WTC11 (cell line): ENCODE results near the gene FGFR1OP2. TPM values are rescaled to one million over a fixed set of nuclear protein-coding genes. Genes with fewer than 3 reads are reported as not detected.
A peak's percentile ranks its signal among the peaks of the same experiment; 100 is the strongest.

Source experiments
- ATAC-seq: fragments of 200-7000 bp; cut with Tn5 transposase; 2 replicates; pipeline ENCODE4 v1.10.0; 2021; ENCODE audit warnings: mild to moderate bottlenecking, moderate library complexity
- CTCF ChIA-PET: fragments of 300-600 bp; sonication (Branson Sonifier 250); formaldehyde crosslinking; loops from one replicate; lab custom pipeline; 2021; ENCODE audit warnings: antibody characterized with exemption; lab: Charles Lee
- POLR2A ChIA-PET: fragments of 350-600 bp; sonication (Branson Sonifier 250); formaldehyde crosslinking; loops from one replicate; lab custom pipeline; 2021; ENCODE audit warnings: antibody characterized with exemption; lab: Charles Lee
- DNase-seq: peaks from one replicate; pipeline ENCODE4 v3.0.0; 2021; ENCODE audit warnings: low spot score
- H3K27ac Mint-ChIP-seq: 2 replicates; pipeline ENCODE4 v1.8.0; 2021; ENCODE audit warnings: mixed read lengths
- H3K27me3 Mint-ChIP-seq: 2 replicates; pipeline ENCODE4 v1.8.0; 2021; ENCODE audit warnings: low read depth, mild to moderate bottlenecking, moderate library complexity, mixed read lengths
- H3K36me3 Mint-ChIP-seq: 2 replicates; pipeline ENCODE4 v1.8.0; 2021; ENCODE audit warnings: mixed read lengths
- H3K4me1 Mint-ChIP-seq: 2 replicates; pipeline ENCODE4 v1.8.0; 2022; ENCODE audit warnings: mixed read lengths
- H3K4me3 Mint-ChIP-seq: 2 replicates; pipeline ENCODE4 v1.8.0; 2021; ENCODE audit warnings: mild to moderate bottlenecking, moderate library complexity, mixed read lengths
- H3K9me3 Mint-ChIP-seq: 2 replicates; pipeline ENCODE4 v1.8.0; 2021; ENCODE audit warnings: mixed read lengths
- AR ChIP-seq: fragments of 250-450 bp; sonication (Bioruptor Pico); IDR thresholded peaks from 2 replicates; pipeline ENCODE4 v1.9.0; 2021; ENCODE audit warnings: mild to moderate bottlenecking
- ETV6 ChIP-seq: sonication (generic); formaldehyde crosslinking; IDR thresholded peaks from 2 replicates; pipeline ENCODE4 v1.8.1; 2022; ENCODE audit warnings: mild to moderate bottlenecking, missing genetic modification reagents
- FOXJ3 ChIP-seq: sonication (generic); formaldehyde crosslinking; IDR thresholded peaks from 2 replicates; pipeline ENCODE4 v1.9.0; 2021; ENCODE audit warnings: missing genetic modification reagents, mild to moderate bottlenecking, borderline replicate concordance
- FOXP1 ChIP-seq: sonication (generic); formaldehyde crosslinking; IDR thresholded peaks from 2 replicates; pipeline ENCODE4 v1.8.0; 2022; ENCODE audit warnings: missing genetic modification reagents, mild to moderate bottlenecking, moderate library complexity, borderline replicate concordance
- OVOL2 ChIP-seq: fragments of 250-450 bp; sonication (Bioruptor Pico); IDR thresholded peaks from 2 replicates; pipeline ENCODE4 v1.9.0; 2021; ENCODE audit warnings: mild to moderate bottlenecking, borderline replicate concordance
- RELA ChIP-seq: sonication (generic); formaldehyde crosslinking; IDR thresholded peaks from 2 replicates; pipeline ENCODE4 v1.8.1; 2022; ENCODE audit warnings: missing genetic modification reagents, mild to moderate bottlenecking, borderline replicate concordance
- RORB ChIP-seq: fragments of 250-450 bp; sonication (Bioruptor Pico); IDR thresholded peaks from 2 replicates; pipeline ENCODE4 v1.9.0; 2021; ENCODE audit warnings: mild to moderate bottlenecking
- TP53 ChIP-seq: sonication (generic); formaldehyde crosslinking; IDR thresholded peaks from 2 replicates; pipeline ENCODE4 v1.8.1; 2023; ENCODE audit warnings: mild to moderate bottlenecking, missing genetic modification reagents
- ZBTB21 ChIP-seq: sonication (generic); formaldehyde crosslinking; IDR thresholded peaks from 2 replicates; pipeline ENCODE4 v1.8.1; 2023; ENCODE audit warnings: mild to moderate bottlenecking, missing genetic modification reagents, borderline replicate concordance
- ZNF121 ChIP-seq: sonication (generic); formaldehyde crosslinking; IDR thresholded peaks from 2 replicates; pipeline ENCODE4 v1.8.0; 2023; ENCODE audit warnings: missing genetic modification reagents
- ZSCAN18 ChIP-seq: fragments of 250-450 bp; sonication (Bioruptor Pico); IDR thresholded peaks from 2 replicates; pipeline ENCODE4 v2.1.2; 2022; ENCODE audit warnings: mild to moderate bottlenecking, moderate library complexity
- total RNA-seq: library from RNA; stranded (reverse); gene quantifications from 3 replicates; pipeline ENCODE4 v1.2.3, GENCODE V29; 2021
- TF ChIP-seq, protein P1 (sequence below): sonication (generic); formaldehyde crosslinking; IDR thresholded peaks from 2 replicates; pipeline ENCODE4 v1.8.0; 2022; ENCODE audit warnings: mild to moderate bottlenecking, missing genetic modification reagents
- TF ChIP-seq, protein P2 (sequence below): sonication (generic); formaldehyde crosslinking; IDR thresholded peaks from 2 replicates; pipeline ENCODE4 v1.8.0; 2022; ENCODE audit warnings: mild to moderate bottlenecking, missing genetic modification reagents

The FGFR1OP2 gene
- total RNA-seq, 1 experiment from 2014 or later = 28.9 TPM

GRCh38 chr12:26906704-26907103 lies 31.6 kb upstream of the FGFR1OP2 start:
- TF ChIP-seq, protein P1, sequence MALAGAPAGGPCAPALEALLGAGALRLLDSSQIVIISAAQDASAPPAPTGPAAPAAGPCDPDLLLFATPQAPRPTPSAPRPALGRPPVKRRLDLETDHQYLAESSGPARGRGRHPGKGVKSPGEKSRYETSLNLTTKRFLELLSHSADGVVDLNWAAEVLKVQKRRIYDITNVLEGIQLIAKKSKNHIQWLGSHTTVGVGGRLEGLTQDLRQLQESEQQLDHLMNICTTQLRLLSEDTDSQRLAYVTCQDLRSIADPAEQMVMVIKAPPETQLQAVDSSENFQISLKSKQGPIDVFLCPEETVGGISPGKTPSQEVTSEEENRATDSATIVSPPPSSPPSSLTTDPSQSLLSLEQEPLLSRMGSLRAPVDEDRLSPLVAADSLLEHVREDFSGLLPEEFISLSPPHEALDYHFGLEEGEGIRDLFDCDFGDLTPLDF (CRISPR knock-in tag) = no peak
- TF ChIP-seq OVOL2 = no peak
- peaks cover 61% of the 10 kb centered on the region for H3K36me3 Mint-ChIP-seq
- no peak for ATAC-seq

DNA sequence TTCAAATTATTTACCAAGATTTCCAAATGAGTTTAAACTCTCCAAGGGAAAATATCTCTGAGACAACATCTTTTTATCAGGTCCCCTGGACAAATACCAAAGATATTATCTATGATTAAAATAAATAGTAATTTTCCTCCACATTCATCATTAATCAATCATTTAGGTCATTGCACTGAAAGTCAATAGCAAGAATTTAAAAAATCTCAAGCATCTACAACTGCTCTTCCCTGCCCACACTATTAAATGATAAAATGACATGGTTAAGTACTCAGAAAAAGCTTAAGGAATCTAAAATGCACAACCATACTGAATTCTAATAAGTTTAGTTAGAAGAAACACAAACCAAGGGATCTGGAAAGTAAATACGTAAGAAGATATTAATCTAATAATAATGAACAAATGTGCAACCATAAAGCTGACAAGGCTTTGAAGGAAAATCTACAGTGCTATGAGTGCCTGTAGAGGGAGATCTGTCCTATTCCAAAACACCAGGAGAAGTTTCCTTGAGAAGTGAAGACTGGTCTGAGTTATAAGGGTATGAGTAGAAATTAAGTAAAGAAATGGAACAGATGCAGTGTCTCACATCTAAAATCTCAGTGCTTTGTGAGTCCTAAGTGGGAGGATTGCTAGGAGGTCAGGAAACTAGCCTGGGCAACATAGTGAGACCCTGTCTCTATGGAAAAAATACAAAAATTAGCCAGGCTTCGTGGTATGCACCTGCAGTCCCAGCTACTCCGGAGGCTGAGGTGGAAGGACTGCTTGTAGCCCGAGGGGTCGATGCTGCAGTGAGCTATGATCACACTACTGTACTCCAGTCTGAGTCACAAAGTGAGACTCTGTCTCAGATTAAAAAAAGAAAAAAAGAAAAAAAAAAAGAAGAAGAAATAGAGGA lies 19.7 kb upstream of the FGFR1OP2 start:
- CTCF ChIA-PET = interaction anchor here (1.0 to 2.0 kb wide), 4 partner anchors 34 to 97 kb away, joined by 4 to 5 read pairs (median 4); partner anchors contain the start of gene TM7SF3

More at GRCh38 chr12:26906704-26907103, 31.6 kb upstream of the FGFR1OP2 start:
- no peak for DNase-seq
- Mint-ChIP-seq H3K27ac (no peak overlapping the region; the same call in 1 of the 2 replicates), H3K9me3 (peaks cover 12% of the 10 kb centered on the region), H3K27me3 (no peaks in the 10 kb centered on the region), H3K4me1 (no peaks in the 10 kb centered on the region), H3K4me3 (no peak overlapping the region)
- POLR2A ChIA-PET = no interaction called here
- CTCF ChIA-PET = no interaction called here

DNA sequence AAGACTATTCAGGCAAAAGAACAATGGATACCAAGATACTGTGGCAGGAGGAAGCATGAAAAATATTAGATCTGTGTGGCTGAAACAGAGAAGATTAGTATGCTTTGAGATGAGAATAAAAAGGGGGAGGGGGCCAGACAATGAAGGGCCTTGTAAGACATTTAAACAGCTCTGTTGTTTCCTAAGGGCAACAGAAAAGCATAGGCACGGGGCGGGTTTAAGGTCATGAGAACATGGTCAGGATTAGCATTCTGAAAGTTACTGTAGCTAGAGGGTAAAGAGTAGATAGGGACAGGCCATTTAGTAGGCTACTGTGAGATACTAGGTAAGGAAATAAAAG lies 19.1 kb upstream of the FGFR1OP2 start:
- Mint-ChIP-seq H3K36me3 (peaks cover 36% of the 10 kb centered on the region), H3K27ac (no peak overlapping the region; the same call in 1 of the 2 replicates), H3K4me1 (no peaks in the 10 kb centered on the region), H3K4me3 (no peak overlapping the region), H3K9me3 (no peaks in the 10 kb centered on the region), H3K27me3 (no peaks in the 10 kb centered on the region)
- DNase-seq (no peak), ATAC-seq (no peak)
- CTCF ChIA-PET = interaction anchor here (1.1 to 1.3 kb wide), 2 partner anchors 95 to 97 kb away, joined by 4 to 5 read pairs; partner anchors contain the start of gene TM7SF3
- POLR2A ChIA-PET = interaction anchor here (0.6 kb wide), 1 partner anchor 87 kb away, joined by 5 read pairs; no protein-coding TSS in a partner anchor
- TF ChIP-seq ZSCAN18 (no peak), FOXP1 (CRISPR knock-in tag) (no peak), RELA (no peak), ZBTB21 (CRISPR knock-in tag) (no peak), FOXJ3 (CRISPR knock-in tag) (no peak), TP53 (CRISPR knock-in tag) (no peak), AR (CRISPR knock-in tag) (no peak), RORB (CRISPR knock-in tag) (no peak)
- TF ChIP-seq, protein P2, sequence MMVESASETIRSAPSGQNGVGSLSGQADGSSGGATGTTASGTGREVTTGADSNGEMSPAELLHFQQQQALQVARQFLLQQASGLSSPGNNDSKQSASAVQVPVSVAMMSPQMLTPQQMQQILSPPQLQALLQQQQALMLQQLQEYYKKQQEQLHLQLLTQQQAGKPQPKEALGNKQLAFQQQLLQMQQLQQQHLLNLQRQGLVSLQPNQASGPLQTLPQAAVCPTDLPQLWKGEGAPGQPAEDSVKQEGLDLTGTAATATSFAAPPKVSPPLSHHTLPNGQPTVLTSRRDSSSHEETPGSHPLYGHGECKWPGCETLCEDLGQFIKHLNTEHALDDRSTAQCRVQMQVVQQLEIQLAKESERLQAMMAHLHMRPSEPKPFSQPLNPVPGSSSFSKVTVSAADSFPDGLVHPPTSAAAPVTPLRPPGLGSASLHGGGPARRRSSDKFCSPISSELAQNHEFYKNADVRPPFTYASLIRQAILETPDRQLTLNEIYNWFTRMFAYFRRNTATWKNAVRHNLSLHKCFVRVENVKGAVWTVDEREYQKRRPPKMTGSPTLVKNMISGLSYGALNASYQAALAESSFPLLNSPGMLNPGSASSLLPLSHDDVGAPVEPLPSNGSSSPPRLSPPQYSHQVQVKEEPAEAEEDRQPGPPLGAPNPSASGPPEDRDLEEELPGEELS (CRISPR knock-in tag) = no peak
- TF ChIP-seq, protein P1 (CRISPR knock-in tag) = no peak

More for the DNA sequence above, 19.7 kb upstream of the FGFR1OP2 start:
- Mint-ChIP-seq H3K27me3 (no peaks in the 10 kb centered on the region), H3K9me3 (no peaks in the 10 kb centered on the region), H3K36me3 (peaks cover 34% of the 10 kb centered on the region), H3K4me1 (no peaks in the 10 kb centered on the region), H3K27ac (peak overlapping the region; percentile 5; the same call in 1 of the 2 replicates), H3K4me3 (no peak overlapping the region)
- POLR2A ChIA-PET = interaction anchor here (0.6 kb wide), 1 partner anchor 87 kb away, joined by 5 read pairs; no protein-coding TSS in a partner anchor
- no peak for ATAC-seq
- TF ChIP-seq ETV6 (CRISPR knock-in tag) = no peak
- peak; percentile 66; the same call in 1 of the 2 replicates for TF ChIP-seq ZNF121
- no peak for TF ChIP-seq RELA
- TF ChIP-seq, all 79 proteins: peak for 1
- DNase-seq = no peak
